MM.1S (cell line): ENCODE results near the gene KIF17.

Source experiments
- DNase-seq: peaks from one replicate; pipeline ENCODE4 v3.0.0-alpha.2; 2015
- H2AFZ ChIP-seq: fragments of 300-600 bp; sonication (generic); 2 replicates; pipeline ENCODE4 v1.6.0; 2016; ENCODE audit warnings: antibody characterized with exemption, low read length
- H3F3A ChIP-seq: fragments of 300-600 bp; sonication (generic); 2 replicates; pipeline ENCODE4 v1.6.1; 2016; ENCODE audit warnings: mild to moderate bottlenecking, antibody characterized with exemption, low read length, moderate library complexity, mixed read lengths; ENCODE audit not compliant: insufficient read depth
- H3K27ac ChIP-seq: fragments of 300-600 bp; sonication (generic); 2 replicates; pipeline ENCODE4 v1.5.1; 2016; ENCODE audit warnings: mild to moderate bottlenecking, low read length
- H3K27me3 ChIP-seq: fragments of 300-600 bp; sonication (generic); replicated peaks from 2 replicates; pipeline ENCODE4 v1.6.0; 2016; ENCODE audit warnings: low read length; ENCODE audit not compliant: insufficient read depth
- H3K36me3 ChIP-seq: fragments of 300-600 bp; sonication (generic); replicated peaks from 2 replicates; pipeline ENCODE4 v1.6.1; 2016; ENCODE audit warnings: mild to moderate bottlenecking, low read length, mixed read lengths; ENCODE audit not compliant: insufficient read depth
- H3K4me1 ChIP-seq: fragments of 300-600 bp; sonication (generic); 2 replicates; pipeline ENCODE4 v1.6.1; 2016; ENCODE audit warnings: low read length, mixed read lengths
- H3K4me2 ChIP-seq: fragments of 300-600 bp; sonication (generic); 2 replicates; pipeline ENCODE4 v1.6.0; 2016; ENCODE audit warnings: low read depth, low read length
- H3K4me3 ChIP-seq: fragments of 300-600 bp; sonication (generic); 2 replicates; pipeline ENCODE4 v1.5.1; 2016; ENCODE audit warnings: low read length, mixed read lengths
- H3K79me2 ChIP-seq: fragments of 300-600 bp; sonication (generic); 2 replicates; pipeline ENCODE4 v1.6.1; 2016; ENCODE audit warnings: mixed run types, low read length, mixed read lengths
- H3K9ac ChIP-seq: fragments of 300-600 bp; sonication (generic); 2 replicates; pipeline ENCODE4 v1.6.1; 2016; ENCODE audit warnings: low read length, mixed read lengths
- H3K9me2 ChIP-seq: fragments of 300-600 bp; sonication (generic); replicated peaks from 2 replicates; pipeline ENCODE4 v1.6.1; 2016; ENCODE audit warnings: mild to moderate bottlenecking, low read length, mixed read lengths; ENCODE audit not compliant: insufficient read depth
- H3K9me3 ChIP-seq: fragments of 300-600 bp; sonication (generic); replicated peaks from 2 replicates; pipeline ENCODE4 v1.6.1; 2016; ENCODE audit warnings: mild to moderate bottlenecking, low read length, mixed read lengths; ENCODE audit not compliant: insufficient read depth
- H4K20me1 ChIP-seq: fragments of 300-600 bp; sonication (generic); 2 replicates; pipeline ENCODE4 v1.6.1; 2016; ENCODE audit warnings: mild to moderate bottlenecking, low read length, moderate library complexity, mixed read lengths; ENCODE audit not compliant: insufficient read depth
- CTCF ChIP-seq: fragments of 300-600 bp; sonication (generic); IDR thresholded peaks from 2 replicates; pipeline ENCODE4 v1.5.1; 2016; ENCODE audit warnings: antibody characterized with exemption, low read length, mixed read lengths
- EZH2 ChIP-seq: fragments of 300-600 bp; sonication (generic); optimal IDR thresholded peaks from 2 replicates; pipeline ENCODE3; 2017; ENCODE audit warnings: low read depth, mild to moderate bottlenecking, antibody characterized with exemption, low read length, mixed read lengths
- EZH2phosphoT487 ChIP-seq: fragments of 300-600 bp; sonication (generic); IDR thresholded peaks from 2 replicates; pipeline ENCODE4 v1.6.1; 2018; ENCODE audit warnings: antibody characterized with exemption, low read length

Gene KIF17

GRCh38 chr1:20636785-20637347 is 80.9 kb downstream of the KIF17 start:
- no peak for DNase-seq
- H3K4me3 ChIP-seq: no peak overlapping the region

GRCh38 chr1:20634594-20635084 is 83.2 kb downstream of the KIF17 start:
- H3K9ac ChIP-seq: peak overlapping the region; percentile 31; the same call in 1 of the 2 replicates
- H3K4me1 ChIP-seq: peaks cover 4% of the 10 kb centered on the region; the same call in 1 of the 2 replicates
- no peaks in the 10 kb centered on the region for H3K9me2 ChIP-seq
- peak overlapping the region; percentile 79 for H3K4me3 ChIP-seq
- H3K9me3 ChIP-seq: no peaks in the 10 kb centered on the region
- DNase-seq: no peak
- H3K36me3 ChIP-seq: no peaks in the 10 kb centered on the region
- H3K79me2 ChIP-seq: no peaks in the 10 kb centered on the region
- no peaks in the 10 kb centered on the region for H4K20me1 ChIP-seq
- no peaks in the 10 kb centered on the region for H3F3A ChIP-seq
- TF ChIP-seq EZH2: no peak
- TF ChIP-seq EZH2phosphoT487: no peak
- TF ChIP-seq CTCF: no peak
- 0 out of 2 replicates have a peak overlapping the region, but pooled peaks have one; percentile 88 for H2AFZ ChIP-seq
- H3K27ac ChIP-seq: no peak overlapping the region
- peaks cover 31% of the 10 kb centered on the region for H3K27me3 ChIP-seq
- H3K4me2 ChIP-seq: peak overlapping the region; percentile 77

More at GRCh38 chr1:20636785-20637347, 80.9 kb downstream of the KIF17 start:
- TF ChIP-seq EZH2 (no peak), EZH2phosphoT487 (no peak), CTCF (no peak)
- Histone ChIP-seq H3K9me3 (no peaks in the 10 kb centered on the region), H4K20me1 (no peaks in the 10 kb centered on the region), H3K79me2 (no peaks in the 10 kb centered on the region), H3K9ac (no peak overlapping the region), H3K4me2 (no peak overlapping the region), H3K9me2 (no peaks in the 10 kb centered on the region), H3K4me1 (peaks cover 4% of the 10 kb centered on the region; the same call in 1 of the 2 replicates), H3K27ac (no peak overlapping the region), H3F3A (no peaks in the 10 kb centered on the region), H3K36me3 (no peaks in the 10 kb centered on the region), H2AFZ (no peak overlapping the region), H3K27me3 (peaks cover 10% of the 10 kb centered on the region)

- H3F3A ChIP-seq: no peaks in the 10 kb centered on the region
- peak overlapping the region; percentile 31; the same call in 1 of the 2 replicates for H3K9ac ChIP-seq
- H3K4me3 ChIP-seq: peak overlapping the region; percentile 79
- H4K20me1 ChIP-seq: no peaks in the 10 kb centered on the region
- H2AFZ ChIP-seq: peak overlapping the region; percentile 88; the same call in 1 of the 2 replicates
- no peak for TF ChIP-seq CTCF
- TF ChIP-seq EZH2phosphoT487: no peak
- no peak for TF ChIP-seq EZH2
- peak overlapping the region; percentile 4; the same call in 1 of the 2 replicates for H3K27ac ChIP-seq
- no peaks in the 10 kb centered on the region for H3K36me3 ChIP-seq
- DNase-seq: no peak
- H3K79me2 ChIP-seq: no peaks in the 10 kb centered on the region
- no peaks in the 10 kb centered on the region for H3K9me3 ChIP-seq
- peak overlapping the region; percentile 77 for H3K4me2 ChIP-seq
- no peaks in the 10 kb centered on the region for H3K9me2 ChIP-seq
- H3K27me3 ChIP-seq: peaks cover 31% of the 10 kb centered on the region
- peaks cover 4% of the 10 kb centered on the region; the same call in 1 of the 2 replicates for H3K4me1 ChIP-seq
Observed at GRCh38 chr1:20634065-20634593, 83.7 kb downstream of the KIF17 start.
